Measurements from ENCODE around the gene PBX2. TPM values are rescaled to one million over a fixed set of nuclear protein-coding genes. Genes with fewer than 3 reads are reported as not detected.

PBX2 gene
- total and polyA plus RNA-seq, 2 donors (not counting 1 experiment from before 2014, with no cell fraction given): 35.0 to 39.4 TPM

- Histone ChIP-seq H3K9me3 (ENCODE audit: control insufficient read depth, insufficient read depth, low read depth, low read length) (no peaks in the 10 kb centered on the region), H3K27me3 (ENCODE audit: control insufficient read depth, insufficient read depth, low read length) (no peaks in the 10 kb centered on the region), H3K4me1 (ENCODE audit: control insufficient read depth, extremely low read depth, insufficient read depth, low read length) (no peaks in the 10 kb centered on the region), H2AFZ (ENCODE audit: low read length) (no peak overlapping the region), H3K9ac (ENCODE audit: insufficient read depth, low read length) (no peak overlapping the region), H4K20me1 (ENCODE audit: control insufficient read depth, extremely low read depth, insufficient read depth, low read length) (no peaks in the 10 kb centered on the region), H3K4me2 (ENCODE audit: extremely low read depth, insufficient read depth, low read length) (no peak overlapping the region), H3K27ac (ENCODE audit: insufficient read depth, low read length) (no peak overlapping the region), H3K36me3 (ENCODE audit: control insufficient read depth, insufficient read depth, low read length) (peaks cover 33% of the 10 kb centered on the region), H3K79me2 (ENCODE audit: control insufficient read depth, insufficient read depth, low read length) (no peaks in the 10 kb centered on the region), H3K4me3 (replicated peaks in 1 of 4; ENCODE audit: control extremely low read depth in 1 of 4, insufficient read depth in 1 of 4, low read depth in 3 of 4, low read length in 4 of 4) (no peak overlapping the region)
- no peak for DNase-seq (ENCODE audit: low read depth in 2 of 2)
- no peak for TF ChIP-seq CTCF (conservative IDR thresholded peaks at IDR 0.05 in 1 of 2, IDR thresholded peaks at IDR 0.05 in 1 of 2; ENCODE audit: low read depth in 1 of 2, low read length in 2 of 2)
- TF ChIP-seq EZH2 (IDR thresholded peaks at IDR 0.05; ENCODE audit: low read length, missing control alignments): no peak
These were observed 22.7 kb downstream of the PBX2 start for GRCh38 chr6:32167154-32167760.

GRCh38 chr6:32166411-32167061 is 23.5 kb downstream of the PBX2 start:
- Histone ChIP-seq H2AFZ (ENCODE audit: low read length) (no peak overlapping the region), H3K4me3 (replicated peaks in 1 of 4; ENCODE audit: control extremely low read depth in 1 of 4, insufficient read depth in 1 of 4, low read depth in 3 of 4, low read length in 4 of 4) (no peak overlapping the region), H3K36me3 (ENCODE audit: control insufficient read depth, insufficient read depth, low read length) (peaks cover 33% of the 10 kb centered on the region), H3K27ac (ENCODE audit: insufficient read depth, low read length) (no peak overlapping the region), H3K9ac (ENCODE audit: insufficient read depth, low read length) (no peak overlapping the region), H4K20me1 (ENCODE audit: control insufficient read depth, extremely low read depth, insufficient read depth, low read length) (no peaks in the 10 kb centered on the region), H3K27me3 (ENCODE audit: control insufficient read depth, insufficient read depth, low read length) (no peaks in the 10 kb centered on the region), H3K79me2 (ENCODE audit: control insufficient read depth, insufficient read depth, low read length) (no peaks in the 10 kb centered on the region), H3K9me3 (ENCODE audit: control insufficient read depth, insufficient read depth, low read depth, low read length) (no peaks in the 10 kb centered on the region), H3K4me2 (ENCODE audit: extremely low read depth, insufficient read depth, low read length) (no peak overlapping the region), H3K4me1 (ENCODE audit: control insufficient read depth, extremely low read depth, insufficient read depth, low read length) (no peaks in the 10 kb centered on the region)
- TF ChIP-seq CTCF (conservative IDR thresholded peaks at IDR 0.05 in 1 of 2, IDR thresholded peaks at IDR 0.05 in 1 of 2; ENCODE audit: low read depth in 1 of 2, low read length in 2 of 2) (no peak), EZH2 (IDR thresholded peaks at IDR 0.05; ENCODE audit: low read length, missing control alignments) (no peak)
- no peak for DNase-seq (ENCODE audit: low read depth in 2 of 2)

- H3K36me3 ChIP-seq (ENCODE audit: control insufficient read depth, insufficient read depth, low read length): peaks cover 20% of the 10 kb centered on the region
- H2AFZ ChIP-seq (ENCODE audit: low read length): no peak within 1 kb of the TSS
- no peaks in the 10 kb centered on the region for H3K27me3 ChIP-seq (ENCODE audit: control insufficient read depth, insufficient read depth, low read length)
- no peaks in the 10 kb centered on the region for H3K9me3 ChIP-seq (ENCODE audit: control insufficient read depth, insufficient read depth, low read depth, low read length)
- TF ChIP-seq EZH2 (IDR thresholded peaks at IDR 0.05; ENCODE audit: low read length, missing control alignments) (no peak), CTCF (conservative IDR thresholded peaks at IDR 0.05 in 1 of 2, IDR thresholded peaks at IDR 0.05 in 1 of 2; ENCODE audit: low read depth in 1 of 2, low read length in 2 of 2) (no peak)
- no peak within 1 kb of the TSS for H3K9ac ChIP-seq (ENCODE audit: insufficient read depth, low read length)
- H3K4me1 ChIP-seq (ENCODE audit: control insufficient read depth, extremely low read depth, insufficient read depth, low read length): no peaks in the 10 kb centered on the region
- H4K20me1 ChIP-seq (ENCODE audit: control insufficient read depth, extremely low read depth, insufficient read depth, low read length): no peaks in the 10 kb centered on the region
- no peak for DNase-seq (ENCODE audit: low read depth in 2 of 2)
- H3K27ac ChIP-seq (ENCODE audit: insufficient read depth, low read length): no peak within 1 kb of the TSS
- H3K4me2 ChIP-seq (ENCODE audit: extremely low read depth, insufficient read depth, low read length): no peak within 1 kb of the TSS
- no peak within 1 kb of the TSS for H3K4me3 ChIP-seq (replicated peaks in 1 of 4; ENCODE audit: control extremely low read depth in 1 of 4, insufficient read depth in 1 of 4, low read depth in 3 of 4, low read length in 4 of 4)
- no peaks in the 10 kb centered on the region for H3K79me2 ChIP-seq (ENCODE audit: control insufficient read depth, insufficient read depth, low read length)
These were observed 25.7 kb downstream of the PBX2 start, which contains the start of gene EGFL8 for GRCh38 chr6:32164295-32164694. EGFL8 (plus strand) TSS chr6:32164595; CDS start chr6:32166166, 1,571 bp downstream.

All from fibroblast of lung (primary cell).